GM18520 (cell line): ENCODE results near the gene BIN1.

Experiments
- ATAC-seq: cut with Tn5 transposase; IDR thresholded peaks from one replicate; pipeline ENCODE4 v1.9.1; 2021; ENCODE audit not compliant: unreplicated experiment

Gene BIN1

DNA sequence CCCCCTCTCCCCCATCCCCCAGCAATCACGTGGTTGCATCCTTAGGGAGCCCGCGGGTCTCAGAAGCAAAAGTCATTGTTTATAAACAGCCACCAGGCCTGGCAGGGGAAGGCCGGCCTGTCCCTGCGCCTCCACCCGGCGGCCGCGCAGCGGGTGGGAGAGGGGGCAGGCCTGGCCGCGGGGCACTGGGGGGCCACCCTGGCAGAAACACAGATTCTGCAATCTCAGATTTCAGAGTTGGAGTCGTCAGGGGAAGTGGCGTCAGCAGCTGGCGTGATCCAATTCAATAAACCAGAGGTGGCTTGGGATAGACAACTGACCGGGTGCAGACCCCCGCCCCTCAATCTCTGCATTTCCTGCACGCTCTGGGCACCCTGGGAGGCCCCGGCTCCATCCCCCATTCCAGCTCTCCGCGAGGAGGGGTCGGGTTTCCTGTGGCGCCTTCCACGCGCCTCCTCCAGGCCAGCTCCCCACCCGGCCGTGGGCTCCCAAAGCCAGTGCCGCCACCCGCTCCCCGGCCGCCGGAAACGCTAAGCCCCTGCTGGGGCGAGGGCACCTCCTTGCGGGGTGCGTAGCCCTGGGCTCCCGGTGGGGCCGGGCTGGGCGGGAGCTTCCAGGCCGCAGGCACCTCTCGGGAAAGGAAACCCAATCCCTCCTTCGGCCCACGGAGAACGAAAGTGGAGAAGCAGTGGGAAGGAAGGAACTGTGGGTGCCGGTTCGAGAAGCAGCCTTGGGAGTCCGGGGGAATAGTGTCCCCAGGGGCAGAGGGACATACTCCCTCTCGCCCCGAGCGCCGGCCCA, 1.1 kb downstream of the BIN1 start:
- ATAC-seq = no peak

DNA sequence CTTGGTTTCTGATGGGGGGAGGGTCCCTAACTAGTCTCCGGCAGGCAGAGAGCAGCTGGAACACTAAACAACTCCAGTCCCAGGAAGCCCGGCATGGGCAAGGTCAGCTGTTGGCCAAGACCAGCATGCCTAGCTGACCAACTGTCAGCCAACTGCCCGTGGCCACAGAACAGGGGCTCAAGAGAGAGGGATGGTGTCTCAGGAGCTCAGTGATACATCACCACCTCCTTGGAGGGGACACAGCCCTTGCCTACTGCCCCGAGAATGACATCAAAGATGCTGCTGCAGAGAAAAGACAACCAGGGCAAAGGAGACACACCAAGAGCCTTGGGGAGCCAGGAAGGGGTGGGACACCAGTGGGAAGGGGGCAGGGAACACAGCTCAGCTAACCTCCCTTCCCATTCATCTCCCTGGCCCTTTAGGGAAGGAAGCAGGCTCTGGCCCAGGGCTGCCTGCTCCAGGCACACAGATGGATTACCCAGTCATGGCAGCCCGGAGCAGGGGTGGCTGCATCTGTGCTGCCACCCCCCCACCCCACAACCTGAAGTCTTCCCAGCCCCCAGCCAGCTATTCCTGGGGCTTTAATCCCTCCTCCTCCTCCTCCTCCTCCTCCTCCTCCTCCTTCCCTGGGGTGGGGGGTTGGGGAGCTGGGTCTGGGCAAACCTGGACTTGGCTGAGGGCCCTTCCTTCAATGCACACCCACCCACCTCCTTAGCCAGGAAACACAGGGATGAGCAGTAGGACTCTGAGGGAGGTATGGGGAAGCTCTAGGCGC, 1.9 kb downstream of the BIN1 start:
- ATAC-seq = no peak

DNA sequence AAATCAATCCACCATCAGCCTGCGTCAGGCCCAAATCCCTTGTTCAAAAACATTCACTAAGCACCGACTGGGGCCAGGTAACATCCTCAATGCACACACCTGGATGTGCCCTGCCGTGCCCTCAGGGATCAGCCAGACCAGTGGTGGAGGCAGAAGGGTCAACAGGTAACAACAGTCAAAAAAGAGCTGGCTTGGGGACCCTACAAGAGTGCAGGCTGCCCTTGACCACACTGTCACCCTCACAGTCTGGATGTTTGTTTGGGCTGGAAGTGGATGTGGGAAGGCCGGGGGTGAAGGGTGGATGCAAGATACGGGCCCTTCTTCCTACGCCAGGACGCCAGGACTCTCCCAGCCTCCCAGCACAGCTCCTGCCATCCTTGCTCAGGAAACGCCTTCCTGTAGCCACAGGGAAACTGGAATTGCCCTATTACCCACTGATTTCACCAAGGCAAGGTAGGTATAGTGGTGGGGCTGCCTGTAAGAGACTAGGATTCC, 2.7 kb downstream of the BIN1 start:
- ATAC-seq = no peak

DNA sequence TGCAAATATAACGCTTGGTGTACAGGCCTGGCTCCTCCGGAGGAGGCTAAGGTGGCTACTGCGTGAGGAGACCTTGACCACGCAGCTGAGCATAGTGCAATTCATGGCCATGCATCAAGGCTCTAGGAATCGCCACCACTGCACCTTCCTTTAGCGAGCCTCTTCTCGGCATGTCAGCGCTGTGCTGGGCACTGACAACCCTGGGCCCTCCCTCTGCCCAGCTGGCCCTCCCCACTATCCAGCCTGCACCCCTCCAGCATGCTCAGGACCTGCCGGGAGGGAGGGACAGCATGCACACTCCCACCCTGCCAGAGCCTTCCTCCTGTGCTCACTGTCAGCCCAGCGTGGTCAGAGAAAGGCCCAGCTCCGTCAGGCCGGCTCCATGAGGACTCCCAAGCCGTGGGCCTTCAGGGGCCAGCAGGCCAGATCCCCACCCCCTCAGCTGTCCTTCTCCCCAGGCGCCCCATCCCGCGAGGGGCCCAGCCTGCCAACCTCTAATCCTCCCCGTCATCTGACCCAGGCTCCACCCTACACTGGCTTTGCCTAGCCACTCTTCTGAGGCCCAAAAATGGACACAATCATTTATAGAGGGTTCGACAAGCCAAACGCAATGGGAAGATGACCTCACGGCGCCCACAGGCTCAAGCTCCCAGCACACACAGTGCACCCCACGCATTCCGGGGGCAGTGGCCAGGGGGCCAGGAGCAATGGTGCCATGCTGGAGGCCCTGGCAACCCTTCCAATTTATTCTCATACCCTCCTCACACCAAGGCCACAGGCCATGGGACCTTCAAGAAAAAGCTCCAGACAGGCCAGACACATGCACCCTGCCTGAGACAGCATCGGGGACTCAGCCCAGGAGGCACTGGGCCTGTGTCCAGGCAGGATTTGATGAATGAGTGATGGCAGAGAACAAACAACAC, 3.5 kb downstream of the BIN1 start:
- no peak for ATAC-seq

DNA sequence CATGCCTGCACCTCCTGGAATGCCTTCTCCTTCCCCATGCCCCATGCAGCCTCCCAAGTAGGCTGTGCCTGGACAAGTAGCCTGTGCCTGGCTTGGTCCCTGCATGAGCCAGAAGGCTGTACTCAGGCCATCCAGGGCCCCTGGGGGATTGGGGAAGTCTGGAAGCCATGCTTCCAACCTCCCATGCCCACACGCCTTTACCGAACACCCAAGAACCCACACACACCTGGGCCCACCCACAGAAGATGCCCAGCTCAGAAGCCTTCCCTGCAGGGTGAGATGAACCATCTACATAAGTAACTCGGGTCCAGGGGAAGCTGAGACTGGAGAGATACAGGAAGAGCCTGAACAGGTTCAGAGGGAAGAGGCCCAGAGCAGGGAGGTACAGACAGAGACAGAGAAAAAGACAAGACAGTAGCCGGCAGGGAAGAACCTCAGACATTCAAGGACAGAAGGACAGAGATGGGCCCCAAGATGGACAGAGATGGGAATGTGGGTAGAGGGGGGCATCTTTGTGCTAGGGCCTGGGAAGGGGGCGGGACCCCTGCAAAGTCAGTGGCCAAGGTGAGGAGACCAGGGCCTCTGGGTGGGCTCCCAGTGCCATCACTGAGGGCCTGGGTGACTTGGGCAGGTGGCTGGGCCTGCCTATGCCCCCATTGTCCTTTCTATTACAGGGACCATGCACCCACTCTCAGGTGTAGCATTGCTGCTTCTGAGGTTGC, 4.3 kb downstream of the BIN1 start:
- ATAC-seq = no peak

DNA sequence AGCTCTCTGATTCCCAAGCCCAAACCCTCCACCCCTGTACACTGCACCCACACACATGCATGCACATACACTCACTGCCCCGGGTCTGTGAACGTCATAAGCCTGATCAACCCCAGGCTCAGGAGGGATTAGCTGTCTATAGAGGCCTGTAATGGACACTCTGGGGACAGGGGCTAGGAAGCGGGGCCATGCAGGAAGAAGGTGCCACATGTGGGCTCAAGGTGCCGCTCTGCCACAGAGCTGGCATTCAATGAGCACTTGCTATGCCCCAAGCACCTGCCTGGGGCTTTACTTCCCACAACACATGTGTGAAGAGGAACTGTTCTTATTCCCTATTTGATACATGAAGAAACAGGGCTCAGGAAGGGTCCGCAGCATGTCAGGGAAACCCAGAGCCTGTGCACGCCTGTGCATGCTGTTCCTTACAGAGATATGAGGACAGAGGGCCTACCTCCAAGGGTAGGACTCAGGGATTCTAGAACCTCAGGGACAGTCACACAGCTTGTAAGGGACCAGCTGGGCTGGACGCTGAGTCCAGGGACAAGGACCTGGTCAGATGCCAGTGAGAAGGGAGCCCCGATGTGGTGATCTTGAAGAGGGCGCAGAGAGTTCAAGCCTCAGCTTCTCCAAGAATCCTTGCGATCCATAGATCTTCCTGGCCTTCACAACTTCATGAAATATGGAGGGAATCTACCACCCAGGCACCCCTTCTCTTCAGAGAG, 5.0 kb downstream of the BIN1 start:
- no peak for ATAC-seq

DNA sequence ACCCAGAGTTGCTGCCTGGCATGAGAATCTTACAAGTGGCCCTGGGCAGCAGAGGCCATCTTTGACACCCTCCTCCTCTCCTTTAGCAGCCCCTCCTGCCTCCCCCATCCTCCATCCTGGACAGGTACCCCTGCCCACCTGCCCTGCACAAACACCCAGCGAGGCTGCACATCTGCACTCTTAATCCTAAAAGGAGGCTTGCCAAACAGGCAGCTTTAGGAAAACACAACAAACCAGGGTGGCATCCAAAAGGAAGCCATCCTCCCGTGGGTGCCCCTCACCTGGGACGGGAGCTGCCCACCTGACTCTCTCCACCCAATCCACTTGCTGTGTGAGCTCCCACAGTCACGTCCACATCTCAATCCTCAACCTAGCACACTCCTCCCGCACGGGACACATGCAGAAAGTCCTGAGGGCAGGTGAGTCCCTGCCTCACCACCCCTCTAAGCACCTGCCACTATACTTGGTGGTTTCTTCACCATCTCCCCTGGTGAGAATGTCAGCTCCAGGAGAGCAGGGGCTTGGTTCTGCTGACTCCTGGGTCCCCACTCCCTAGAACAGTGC, 5.8 kb downstream of the BIN1 start:
- ATAC-seq = no peak

DNA sequence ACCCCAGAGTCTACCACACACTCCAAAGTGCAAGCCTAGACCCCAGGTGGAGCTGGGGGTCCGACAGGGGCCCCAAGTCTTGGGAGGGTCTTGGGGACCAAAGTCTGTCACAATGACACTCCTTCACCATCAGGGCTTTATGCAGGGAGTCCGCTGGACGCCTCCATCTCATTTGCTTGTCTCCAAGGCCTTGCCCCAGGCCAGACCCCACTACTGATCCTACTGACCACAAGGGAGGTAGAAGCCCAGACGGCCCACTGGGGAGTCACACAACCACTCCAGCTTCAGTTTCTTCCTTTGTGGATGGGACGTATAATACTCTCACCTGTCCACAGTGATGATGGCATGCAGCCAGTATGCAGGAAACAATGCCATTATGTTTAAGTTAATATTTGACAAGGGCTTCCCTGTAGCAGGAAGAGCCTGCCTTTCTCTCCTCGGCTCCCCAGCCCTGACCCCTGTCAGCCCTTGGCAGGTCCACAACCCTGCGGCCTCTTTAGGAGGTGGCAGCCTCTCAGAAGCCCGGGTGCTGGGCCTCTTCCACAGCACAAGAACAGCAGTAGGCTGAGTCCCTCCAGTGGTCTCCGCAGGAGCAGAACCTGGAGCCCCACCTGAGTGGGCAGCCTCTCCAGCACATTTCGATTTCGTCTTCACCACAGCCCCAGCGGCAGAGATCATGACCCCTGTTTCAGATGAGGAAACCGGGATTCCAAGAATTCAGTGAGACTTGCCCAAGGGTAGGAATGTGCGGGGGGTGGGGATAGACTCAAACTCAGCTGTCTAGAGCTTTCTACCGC, 6.5 kb downstream of the BIN1 start:
- ATAC-seq = no peak

DNA sequence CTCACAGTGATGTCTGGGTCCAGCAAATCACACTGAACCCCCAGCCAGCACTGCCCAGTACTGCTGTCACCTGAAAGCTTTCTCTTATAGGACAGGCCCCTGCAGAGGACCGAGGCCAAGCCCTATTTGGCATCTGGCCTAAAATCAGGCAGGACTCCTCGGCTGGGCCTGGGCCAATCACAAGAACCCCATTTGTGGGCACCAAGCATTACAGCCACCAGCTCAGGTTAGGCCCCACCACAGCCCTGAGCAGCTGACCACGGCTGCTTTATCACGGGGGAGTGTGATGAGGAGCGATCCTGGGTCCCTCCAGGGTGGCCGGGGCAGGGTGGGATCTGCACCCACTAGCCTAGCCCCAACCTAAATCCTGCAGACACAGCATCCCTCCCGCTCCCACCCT, 8.2 kb downstream of the BIN1 start:
- no peak for ATAC-seq

DNA sequence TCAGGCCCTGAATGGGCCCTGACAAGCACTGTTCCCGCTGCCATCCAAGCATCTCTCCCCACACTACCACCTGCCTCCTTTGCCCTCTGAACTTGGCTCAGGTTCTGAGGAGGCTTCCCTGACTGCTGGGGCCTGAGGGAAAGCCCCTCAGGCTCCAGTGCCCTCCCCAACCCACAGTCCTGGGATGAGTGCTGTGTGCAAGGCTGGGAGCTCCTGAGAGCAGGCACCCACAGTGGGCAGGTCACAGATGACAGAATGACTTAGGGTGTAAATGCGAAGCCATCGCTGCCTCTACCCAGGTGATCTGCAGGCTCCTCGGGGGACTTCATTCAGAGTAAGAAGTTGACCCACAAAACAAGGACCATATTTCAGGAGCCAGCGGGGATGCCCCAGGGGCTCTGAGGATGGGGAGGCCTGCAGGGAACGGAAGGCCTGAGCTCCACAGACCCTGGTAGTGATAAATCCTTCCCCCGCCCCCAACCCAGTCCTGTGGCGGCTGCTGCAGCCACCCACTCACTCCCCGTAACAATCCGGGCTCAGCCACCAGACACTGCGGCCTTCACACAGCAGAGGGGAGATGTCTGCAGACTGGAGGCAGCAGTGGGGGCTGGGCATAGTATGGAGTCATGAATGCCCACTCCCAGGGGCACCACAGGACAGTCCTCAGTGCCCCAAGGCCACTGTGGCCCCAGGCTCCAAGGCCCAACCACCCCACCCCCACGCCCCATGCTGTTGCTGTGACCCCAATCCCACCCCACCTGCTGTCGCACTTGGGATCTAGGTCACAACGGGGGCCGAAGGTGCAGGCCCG, 8.9 kb downstream of the BIN1 start:
- ATAC-seq = no peak

DNA sequence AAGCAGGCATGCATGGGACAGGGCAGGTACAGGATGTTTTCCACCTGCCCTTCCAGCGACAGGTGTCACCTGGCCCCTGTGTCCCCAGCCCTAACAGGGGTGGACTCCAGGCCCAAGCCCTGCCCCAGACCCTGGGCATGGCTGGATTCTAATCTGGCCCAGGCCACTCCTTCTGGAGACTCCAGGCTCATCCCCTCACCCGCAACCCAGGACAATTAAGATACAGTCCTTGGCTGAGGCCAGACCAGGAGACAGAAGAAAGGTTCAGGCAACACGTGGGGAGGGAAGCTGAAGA, 9.5 kb downstream of the BIN1 start:
- no peak for ATAC-seq

DNA sequence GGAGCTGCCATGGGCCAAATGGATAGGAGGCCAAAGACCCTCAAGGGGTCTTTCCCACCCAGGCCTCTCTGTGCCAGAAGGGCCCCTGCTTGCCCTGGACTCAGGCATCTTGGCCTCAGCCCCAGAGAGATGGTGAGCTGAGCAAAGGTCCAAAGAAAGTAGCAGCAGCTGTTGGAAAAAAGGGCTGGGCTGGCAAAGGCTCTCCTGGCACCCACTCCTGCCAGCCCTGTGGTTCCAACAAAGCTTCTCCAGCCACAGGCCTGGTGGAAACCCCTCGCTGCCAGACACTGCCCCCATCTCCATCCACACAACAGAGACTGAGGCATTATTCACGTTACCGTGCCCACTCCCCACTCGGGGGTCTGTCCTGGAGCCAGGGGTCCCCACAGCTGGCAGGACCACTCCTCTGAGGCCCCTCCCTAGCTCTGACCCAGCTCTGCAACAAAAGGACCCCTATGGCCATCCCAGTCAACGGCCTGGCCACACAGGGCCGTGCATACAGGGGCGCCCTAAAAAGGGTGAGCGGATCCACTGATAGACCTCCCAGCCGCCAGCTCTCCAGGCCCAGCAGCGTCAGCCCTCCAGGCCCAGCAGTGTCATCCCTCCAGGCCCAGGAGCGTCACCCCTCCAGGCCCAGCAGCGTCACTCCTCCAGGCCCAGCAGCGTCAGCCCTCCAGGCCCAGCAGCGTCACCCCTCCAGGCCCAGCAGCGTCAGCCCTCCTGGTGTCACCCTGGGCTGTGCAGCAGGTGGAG, 10.1 kb downstream of the BIN1 start:
- no peak for ATAC-seq

DNA sequence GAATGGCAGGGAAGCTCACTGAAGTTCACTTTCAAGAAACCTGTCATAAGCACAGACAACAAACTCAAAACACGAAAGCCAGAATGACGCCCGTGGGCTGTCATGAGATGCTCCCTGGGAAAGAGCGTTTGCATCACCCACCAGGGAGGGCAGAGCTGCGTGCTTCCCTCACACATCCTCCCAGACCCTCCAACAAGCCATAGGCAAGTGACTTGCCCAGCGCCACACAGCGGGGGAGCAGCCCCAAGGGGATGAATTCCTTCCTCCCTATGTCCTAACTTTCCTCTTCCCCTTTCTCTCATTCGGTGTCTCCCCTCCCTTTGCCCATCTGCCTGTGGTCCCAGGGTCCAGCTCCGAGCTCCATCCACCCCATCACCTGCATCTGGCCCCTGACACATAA, 10.7 kb downstream of the BIN1 start:
- no peak for ATAC-seq

DNA sequence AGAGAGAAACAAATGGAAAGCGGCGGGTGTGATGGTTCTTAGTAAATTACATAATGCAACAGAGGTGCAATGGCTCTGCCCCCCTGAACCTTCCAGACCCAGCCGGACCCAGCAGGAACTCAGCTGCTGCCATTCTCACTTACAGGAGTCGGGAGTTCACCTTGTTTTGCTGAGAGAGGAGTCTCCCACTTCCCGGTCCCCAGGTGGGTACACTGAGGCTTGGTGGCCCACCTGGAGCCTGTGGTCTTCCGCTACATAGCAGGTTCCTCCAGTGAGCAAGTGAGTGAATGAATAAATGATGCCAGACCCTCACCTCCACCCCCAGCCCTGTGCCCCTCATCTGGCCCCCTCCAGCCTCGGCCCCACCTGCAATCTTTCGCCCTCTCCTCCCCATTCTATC, 11.2 kb downstream of the BIN1 start:
- no peak for ATAC-seq

DNA sequence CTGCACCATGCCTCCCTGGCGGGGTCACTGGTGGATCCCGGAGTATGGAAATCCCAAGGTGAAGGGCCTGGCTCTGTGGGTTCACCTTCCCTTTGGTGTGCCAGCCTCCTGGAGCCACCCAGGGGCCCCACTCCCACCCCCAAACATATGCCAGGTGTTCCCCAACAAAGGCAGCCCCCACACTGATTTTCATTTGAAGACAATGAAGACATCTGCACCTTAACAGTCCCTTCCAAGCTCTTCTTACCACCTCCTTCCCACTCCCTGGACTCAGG, 11.7 kb downstream of the BIN1 start:
- no peak for ATAC-seq

DNA sequence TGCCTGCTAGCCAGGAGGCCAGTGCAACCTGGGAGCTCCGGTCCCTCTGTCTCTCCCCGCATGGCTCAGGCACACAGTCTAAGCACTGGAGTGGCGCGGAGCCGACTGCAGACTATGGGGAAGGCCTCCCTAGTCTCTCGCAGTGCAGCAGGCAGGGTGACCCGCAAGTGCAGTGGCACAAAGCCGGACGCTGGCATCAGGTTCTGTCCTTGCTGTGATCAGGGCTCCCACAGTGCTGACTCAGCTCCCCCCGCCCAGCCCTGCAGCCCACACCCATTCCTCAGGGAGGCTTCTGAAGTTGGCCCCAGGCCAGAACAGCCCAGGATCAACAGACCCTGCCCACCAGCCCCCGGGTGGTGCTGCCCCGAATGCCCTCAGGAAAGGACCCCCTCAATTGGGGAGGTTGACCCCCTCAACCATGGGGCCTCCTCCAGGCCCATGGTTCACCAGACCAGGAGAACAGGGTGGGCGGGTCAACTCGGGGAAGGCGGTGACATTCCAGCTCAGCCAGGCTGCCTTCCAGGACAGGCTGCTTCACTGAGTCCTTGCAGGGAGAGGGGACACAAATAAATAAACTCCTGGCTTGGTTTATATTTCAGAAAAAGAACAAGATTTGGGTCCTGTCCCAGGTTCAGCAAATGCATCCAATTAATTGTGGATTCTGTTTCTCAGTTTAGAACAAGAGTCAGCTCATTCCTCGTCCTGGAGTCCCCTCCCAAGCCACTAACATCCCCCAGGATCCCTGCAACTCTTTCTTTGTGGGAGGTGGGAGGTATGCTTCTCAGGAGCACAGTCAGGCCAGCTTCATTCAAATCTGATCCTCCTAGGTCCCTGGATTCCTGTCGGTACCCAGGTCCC, 12.2 kb downstream of the BIN1 start:
- ATAC-seq = no peak

DNA sequence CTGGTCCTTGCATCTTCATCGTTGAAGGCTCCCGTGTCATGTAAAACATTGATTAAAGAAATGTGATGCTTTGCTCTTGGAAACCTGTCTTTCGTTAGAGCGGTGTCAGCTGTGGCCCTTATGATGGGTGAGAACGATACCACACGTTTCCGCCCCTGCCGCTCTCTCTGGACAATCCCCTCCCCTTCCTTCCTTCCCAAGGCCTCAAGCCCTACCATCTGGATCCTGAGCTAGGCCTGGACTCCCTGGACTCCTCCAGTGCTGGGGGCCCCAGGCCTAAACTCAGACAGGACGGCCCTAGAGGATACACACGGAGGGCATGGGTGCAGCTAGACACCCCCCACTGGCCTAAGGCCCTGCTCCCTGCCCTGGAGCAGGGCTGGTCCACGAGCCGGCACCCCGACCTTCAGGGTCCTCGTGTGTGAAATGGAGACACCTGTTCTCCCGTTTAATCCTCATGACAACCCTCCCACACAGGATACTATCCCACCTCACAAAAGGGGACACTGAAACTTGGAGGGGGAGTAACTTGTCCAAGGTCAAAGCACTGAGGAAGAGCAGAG, 13.2 kb downstream of the BIN1 start:
- no peak for ATAC-seq
